GM19238 (cell line): ENCODE data around the gene MTOR.
"Not testable (repeated sequence)": the region's sequence is repeated elsewhere in the genome, so short reads cannot be mapped to it uniquely, and the experiment has no call there.

Experiments used
- DNase-seq: peaks from one replicate; pipeline ENCODE4 v3.0.0; 2011; ENCODE audit warnings: low spot score; ENCODE audit not compliant: insufficient read length

Gene MTOR

DNA sequence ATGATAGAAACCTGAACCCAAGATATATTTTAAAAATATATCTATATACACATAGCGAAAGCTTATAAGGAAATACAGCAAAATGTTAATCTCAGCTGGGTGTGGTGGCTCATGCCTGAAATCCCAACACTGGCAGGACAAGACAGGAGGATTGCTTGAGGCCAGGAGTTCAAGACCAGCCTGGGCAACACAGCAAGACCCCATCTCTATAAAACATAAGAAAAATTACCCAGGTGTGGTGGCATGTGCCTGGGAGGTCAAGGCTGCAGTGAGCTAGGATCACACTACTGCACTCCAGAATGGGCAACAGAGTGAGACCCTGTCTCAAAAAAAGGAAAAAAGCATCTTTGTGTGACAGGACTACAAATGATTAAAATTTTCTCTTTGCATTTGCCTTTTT lies 196.6 kb downstream of the MTOR start:
- DNase-seq: no peak

GRCh38 chr1:11064942-11065341 lies 197.4 kb downstream of the MTOR start:
- no peak for DNase-seq

DNA sequence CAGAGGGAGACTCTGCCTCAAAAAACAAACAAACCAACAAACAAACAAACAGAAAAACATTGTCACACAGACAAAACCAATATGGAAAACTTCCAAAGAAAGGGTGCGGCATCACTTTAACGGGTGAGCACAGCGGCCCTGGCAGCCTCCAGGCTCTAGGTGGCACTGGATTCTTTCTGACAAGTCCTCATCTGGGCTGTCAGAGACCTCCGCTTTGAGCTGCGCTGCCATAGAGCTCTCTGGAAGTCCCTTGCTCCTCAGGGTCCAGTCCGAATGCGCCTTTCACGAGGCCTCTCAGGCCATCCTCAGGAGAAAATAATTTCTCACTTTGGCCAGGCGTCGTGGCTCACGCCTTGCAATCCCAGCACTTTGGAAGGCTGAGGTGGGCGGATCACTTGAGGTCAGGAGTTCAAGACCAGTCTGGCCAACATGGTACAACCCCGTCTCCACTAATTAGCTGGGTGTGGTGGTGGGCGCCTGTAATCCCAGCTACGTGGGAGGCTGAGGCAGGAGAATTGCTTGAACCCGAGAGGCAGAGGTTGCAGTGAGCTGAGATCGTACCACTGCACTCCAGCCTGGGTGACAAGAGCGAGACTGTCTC lies 198.3 kb downstream of the MTOR start:
- not testable (repeated sequence) for DNase-seq

DNA sequence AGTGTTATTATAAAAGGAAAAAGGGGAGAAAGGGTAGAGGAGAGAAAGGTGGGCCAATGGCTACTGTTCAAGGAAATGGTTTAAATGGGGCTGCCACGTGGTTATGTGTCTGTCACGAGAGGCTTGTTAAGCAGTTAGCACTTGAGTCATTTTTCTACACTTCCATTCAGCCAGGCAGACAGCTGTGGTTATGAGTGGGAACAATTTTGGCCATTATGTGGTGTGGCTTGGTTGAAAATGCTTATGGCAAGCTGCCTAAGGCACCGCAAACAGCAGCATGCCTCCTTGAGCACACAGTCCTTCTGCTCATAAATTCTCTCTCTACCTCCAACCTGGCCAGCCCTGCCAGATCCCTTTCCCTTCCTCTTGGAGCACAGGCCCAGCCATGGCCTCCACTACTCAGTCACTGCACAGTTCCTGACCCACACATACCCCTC lies 199.4 kb downstream of the MTOR start:
- peak; percentile 53 for DNase-seq

DNA sequence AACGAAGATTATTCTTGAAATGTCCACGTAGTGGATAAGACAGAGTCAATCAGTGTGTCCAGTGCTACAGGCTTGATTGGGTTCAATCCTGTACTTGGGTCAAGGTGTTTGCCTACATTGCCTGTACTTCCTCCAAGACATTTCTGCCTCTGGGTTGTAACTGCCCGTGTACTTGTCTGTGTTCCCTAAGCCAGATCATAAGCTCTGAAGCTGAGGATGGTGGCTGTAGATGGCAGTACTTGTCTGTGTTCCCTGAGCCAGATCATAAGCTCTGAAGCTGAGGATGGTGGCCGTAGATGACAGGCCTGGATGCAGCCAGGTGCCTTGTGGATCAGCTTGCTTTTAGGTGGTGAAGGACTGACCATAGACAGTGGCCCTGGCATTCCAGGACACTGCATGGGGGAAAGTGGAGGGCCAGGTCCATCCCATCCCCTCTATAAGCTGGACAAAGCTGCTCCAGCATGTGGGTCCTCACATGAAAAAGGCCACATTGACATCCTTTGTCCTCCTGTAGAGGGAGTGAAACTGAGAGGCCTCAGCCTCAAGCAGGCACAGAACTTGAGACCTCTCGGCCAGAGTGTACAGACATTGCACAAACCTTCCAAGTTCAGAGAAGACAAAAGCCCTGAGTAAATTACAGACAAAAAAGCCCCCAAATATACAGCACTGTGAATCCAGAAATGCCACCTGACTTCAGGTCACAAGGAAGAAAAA lies 200.5 kb downstream of the MTOR start:
- no peak for DNase-seq

GRCh38 chr1:11059968-11060830 lies 202.2 kb downstream of the MTOR start, which contains the start of gene SRM:
TSS of gene SRM (minus strand) at chr1:11060018. CDS start at chr1:11059943, 75 bp downstream.
- peak; percentile 99 for DNase-seq

- peak; percentile 53 for DNase-seq
Measured at GRCh38 chr1:11059155-11059967, 203.0 kb downstream of the MTOR start.

DNA sequence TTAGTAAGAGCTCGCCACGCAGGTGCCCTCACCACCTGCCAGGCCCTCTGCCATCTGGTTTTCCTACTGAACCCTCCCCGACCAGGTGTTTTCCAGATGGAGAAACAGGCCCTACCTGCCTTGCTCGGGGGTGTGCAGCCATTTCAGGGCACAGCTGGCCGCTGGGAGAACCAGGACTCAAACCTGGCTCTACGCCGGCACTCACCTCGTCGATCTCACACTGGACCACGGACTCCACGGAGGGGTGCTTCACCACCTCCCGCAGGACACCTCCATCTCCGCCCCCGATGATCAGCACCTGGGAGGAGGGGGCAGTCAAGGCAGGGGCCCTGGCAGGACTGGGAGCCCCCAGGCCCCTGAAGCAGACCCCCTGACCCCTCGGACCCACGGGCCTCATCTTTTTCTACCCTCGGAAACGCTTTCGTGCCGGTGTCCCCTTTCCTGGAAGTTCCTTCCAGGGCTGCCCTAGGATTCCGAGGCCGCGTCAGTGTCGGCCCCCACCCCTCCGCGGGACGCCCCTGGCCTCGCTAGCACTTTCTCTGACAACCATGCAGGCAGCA lies 203.7 kb downstream of the MTOR start:
- DNase-seq: no peak

GRCh38 chr1:11058026-11058425 lies 204.3 kb downstream of the MTOR start:
- DNase-seq: no peak

DNA sequence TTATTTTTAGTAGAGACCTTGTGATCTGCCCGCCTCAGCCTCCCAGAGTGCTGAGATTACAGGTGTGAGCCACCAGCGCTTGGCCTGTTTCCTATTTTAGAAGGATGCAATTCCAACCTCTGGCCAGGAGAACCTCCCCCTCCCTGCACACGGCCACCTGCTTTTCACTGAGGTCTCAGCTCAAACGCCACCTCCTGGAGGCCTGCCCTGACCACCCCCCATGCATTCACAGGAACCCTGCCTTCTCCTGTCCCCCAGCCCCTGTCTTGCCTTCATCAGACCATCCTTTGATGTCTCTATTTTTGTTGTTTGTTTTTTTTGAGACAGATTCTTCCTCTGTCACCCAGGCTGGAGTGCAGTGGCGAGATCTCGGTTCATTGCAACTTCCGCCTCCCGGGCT lies 204.9 kb downstream of the MTOR start:
- no peak for DNase-seq
